Coronary artery (tissue), 2 donors: Measurements from ENCODE around the gene HINT2.
A peak's percentile ranks its signal among the peaks of the same experiment; 100 is the strongest.

Experiments used
- DNase-seq: peaks from one replicate; pipeline ENCODE4 v3.0.0-alpha.2; 2017; ENCODE audit warnings: low spot score
- H3K27ac ChIP-seq, 2 donors: fragments of 200-600 bp; sonication (generic); one replicate each; pipeline ENCODE4 v1.5.1; 2016 to 2019
- H3K4me3 ChIP-seq: fragments of 200-600 bp; sonication (generic); 2 replicates; pipeline ENCODE4 v1.5.1; 2016; ENCODE audit warnings: mild to moderate bottlenecking, moderate library complexity
- TF ChIP-seq, protein P1 (sequence below): fragments of 200-600 bp; sonication (generic); IDR thresholded peaks from one replicate; pipeline ENCODE4 v1.5.1; 2019; ENCODE audit warnings: antibody characterized with exemption

The HINT2 gene

GRCh38 chr9:35801328-35802128 lies 13.3 kb downstream of the HINT2 start:
- H3K4me3 ChIP-seq = no peak overlapping the region
- no peak overlapping the region for H3K27ac ChIP-seq
- TF ChIP-seq, protein P1, sequence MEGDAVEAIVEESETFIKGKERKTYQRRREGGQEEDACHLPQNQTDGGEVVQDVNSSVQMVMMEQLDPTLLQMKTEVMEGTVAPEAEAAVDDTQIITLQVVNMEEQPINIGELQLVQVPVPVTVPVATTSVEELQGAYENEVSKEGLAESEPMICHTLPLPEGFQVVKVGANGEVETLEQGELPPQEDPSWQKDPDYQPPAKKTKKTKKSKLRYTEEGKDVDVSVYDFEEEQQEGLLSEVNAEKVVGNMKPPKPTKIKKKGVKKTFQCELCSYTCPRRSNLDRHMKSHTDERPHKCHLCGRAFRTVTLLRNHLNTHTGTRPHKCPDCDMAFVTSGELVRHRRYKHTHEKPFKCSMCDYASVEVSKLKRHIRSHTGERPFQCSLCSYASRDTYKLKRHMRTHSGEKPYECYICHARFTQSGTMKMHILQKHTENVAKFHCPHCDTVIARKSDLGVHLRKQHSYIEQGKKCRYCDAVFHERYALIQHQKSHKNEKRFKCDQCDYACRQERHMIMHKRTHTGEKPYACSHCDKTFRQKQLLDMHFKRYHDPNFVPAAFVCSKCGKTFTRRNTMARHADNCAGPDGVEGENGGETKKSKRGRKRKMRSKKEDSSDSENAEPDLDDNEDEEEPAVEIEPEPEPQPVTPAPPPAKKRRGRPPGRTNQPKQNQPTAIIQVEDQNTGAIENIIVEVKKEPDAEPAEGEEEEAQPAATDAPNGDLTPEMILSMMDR = no peak
- no peak for DNase-seq

GRCh38 chr9:35800530-35800929 lies 14.3 kb downstream of the HINT2 start:
- Histone ChIP-seq H3K27ac (no peak overlapping the region), H3K4me3 (no peak overlapping the region)
- TF ChIP-seq, protein P1 = no peak
- DNase-seq = peak; percentile 63

GRCh38 chr9:35798658-35799374 lies 16.0 kb downstream of the HINT2 start:
- TF ChIP-seq, protein P1 = no peak
- Histone ChIP-seq H3K4me3 (no peak overlapping the region), H3K27ac (no peak overlapping the region)
- DNase-seq = peak; percentile 57

GRCh38 chr9:35797311-35798109 lies 17.3 kb downstream of the HINT2 start:
- TF ChIP-seq, protein P1 = no peak
- DNase-seq = no peak
- Histone ChIP-seq H3K4me3 (no peak overlapping the region), H3K27ac (no peak overlapping the region)

DNA sequence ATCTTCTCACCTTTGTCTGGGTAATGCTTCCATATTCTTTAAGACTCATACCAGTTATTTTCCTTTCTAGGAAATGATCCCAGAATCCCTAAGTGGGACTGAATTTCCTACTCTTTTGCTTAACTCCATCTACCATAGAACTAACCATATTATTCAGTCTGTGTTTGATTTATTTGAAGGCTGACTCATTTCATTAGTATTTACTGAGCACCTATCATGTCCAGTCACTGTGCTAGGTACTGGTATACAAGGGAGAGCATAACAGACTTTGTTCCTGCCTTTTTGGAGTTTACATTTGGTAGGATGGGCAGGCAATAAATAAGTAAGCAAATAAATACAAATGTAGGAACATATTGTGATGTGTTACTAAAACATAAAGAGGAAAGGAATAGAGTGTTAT lies 19.1 kb downstream of the HINT2 start:
- H3K4me3 ChIP-seq = no peak overlapping the region
- no peak overlapping the region for H3K27ac ChIP-seq
- DNase-seq = no peak
- TF ChIP-seq, protein P1 = no peak

DNA sequence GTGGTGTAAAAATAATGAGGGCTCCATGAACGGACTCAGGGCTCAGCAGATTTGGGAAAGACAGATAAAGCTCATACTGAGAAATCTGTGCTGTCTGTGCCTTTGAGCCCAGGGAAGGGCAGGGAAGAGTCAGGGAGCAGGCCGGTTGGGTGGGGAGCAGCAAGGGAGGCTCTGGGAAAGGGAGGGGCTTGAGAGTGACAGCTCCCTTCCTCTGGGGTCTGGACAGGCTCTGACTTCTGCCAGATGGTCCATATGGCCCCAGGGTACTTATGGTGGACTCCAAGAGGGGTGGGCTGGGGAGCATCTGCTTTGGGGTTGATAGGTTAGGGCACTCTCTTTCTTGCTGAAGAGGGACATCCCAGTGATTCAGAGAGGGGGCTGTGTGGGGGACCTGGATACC lies 21.4 kb downstream of the HINT2 start:
- peak overlapping the region; percentile 93 for H3K4me3 ChIP-seq
- no peak for DNase-seq
- TF ChIP-seq, protein P1 = no peak
- H3K27ac ChIP-seq = peak overlapping the region; percentile 19 to 30
